Subcutaneous adipose tissue (tissue), 4 donors: ENCODE results near the gene PLK2. TPM values are rescaled to one million over a fixed set of nuclear protein-coding genes. Genes with fewer than 3 reads are reported as not detected.

ENCODE experiments used
- total RNA-seq, 4 donors: library from RNA; depleted of rRNA; stranded (reverse); fragments of >200 nt; gene quantifications; one replicate each; pipeline ENCODE4 v1.1.0, GENCODE V29; 2016
- TF ChIP-seq, protein P1 (sequence below): fragments of 450-650 bp; IDR thresholded peaks from one replicate; pipeline ENCODE4 v1.5.1; 2016; ENCODE audit warnings: low read depth, mild to moderate bottlenecking, control low read depth, antibody characterized with exemption, moderate library complexity

PLK2 gene
- total RNA-seq, 4 donors from 2014 or later = 21.6 to 40.3 (median 33.9) TPM

DNA sequence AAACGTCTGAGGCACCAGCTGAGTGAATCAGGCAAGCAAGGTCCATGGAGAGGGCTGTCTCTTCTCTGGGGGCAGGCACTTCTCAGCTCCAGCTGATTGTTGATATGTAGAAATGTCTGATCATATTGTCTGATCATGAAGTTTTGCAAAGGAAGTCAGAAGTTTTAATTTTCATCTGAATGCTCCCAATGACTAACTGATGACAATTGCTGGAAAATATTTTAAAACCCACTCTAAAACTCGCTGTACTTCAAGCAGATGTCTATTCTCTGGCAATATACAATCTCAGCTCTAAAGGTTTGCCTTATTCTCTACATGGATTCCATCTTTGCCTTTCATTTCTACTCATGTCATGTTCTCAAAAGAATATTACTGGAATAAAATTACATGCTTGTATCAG is 12.7 kb downstream of the PLK2 start:
- TF ChIP-seq, protein P1, sequence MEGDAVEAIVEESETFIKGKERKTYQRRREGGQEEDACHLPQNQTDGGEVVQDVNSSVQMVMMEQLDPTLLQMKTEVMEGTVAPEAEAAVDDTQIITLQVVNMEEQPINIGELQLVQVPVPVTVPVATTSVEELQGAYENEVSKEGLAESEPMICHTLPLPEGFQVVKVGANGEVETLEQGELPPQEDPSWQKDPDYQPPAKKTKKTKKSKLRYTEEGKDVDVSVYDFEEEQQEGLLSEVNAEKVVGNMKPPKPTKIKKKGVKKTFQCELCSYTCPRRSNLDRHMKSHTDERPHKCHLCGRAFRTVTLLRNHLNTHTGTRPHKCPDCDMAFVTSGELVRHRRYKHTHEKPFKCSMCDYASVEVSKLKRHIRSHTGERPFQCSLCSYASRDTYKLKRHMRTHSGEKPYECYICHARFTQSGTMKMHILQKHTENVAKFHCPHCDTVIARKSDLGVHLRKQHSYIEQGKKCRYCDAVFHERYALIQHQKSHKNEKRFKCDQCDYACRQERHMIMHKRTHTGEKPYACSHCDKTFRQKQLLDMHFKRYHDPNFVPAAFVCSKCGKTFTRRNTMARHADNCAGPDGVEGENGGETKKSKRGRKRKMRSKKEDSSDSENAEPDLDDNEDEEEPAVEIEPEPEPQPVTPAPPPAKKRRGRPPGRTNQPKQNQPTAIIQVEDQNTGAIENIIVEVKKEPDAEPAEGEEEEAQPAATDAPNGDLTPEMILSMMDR = no peak

DNA sequence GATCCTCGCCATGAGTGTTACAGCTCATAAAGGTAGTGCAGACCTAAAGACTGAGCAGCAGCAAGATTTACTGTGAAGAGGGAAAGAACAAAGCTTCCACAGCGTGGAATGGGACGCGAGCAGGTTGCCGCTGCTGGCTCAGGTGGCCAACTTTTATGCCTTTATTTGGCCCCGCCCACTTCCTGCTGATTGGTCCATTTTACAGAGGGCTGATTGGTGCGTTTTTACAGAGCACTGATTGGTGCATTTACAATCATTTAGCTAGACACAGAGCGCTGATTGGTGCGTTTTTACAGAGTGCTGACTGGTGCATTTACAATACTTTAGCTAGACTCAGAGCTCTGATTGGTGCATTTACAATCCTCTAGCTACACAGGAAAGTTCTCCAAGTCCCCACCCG is 13.9 kb downstream of the PLK2 start:
- TF ChIP-seq, protein P1 = no peak

DNA sequence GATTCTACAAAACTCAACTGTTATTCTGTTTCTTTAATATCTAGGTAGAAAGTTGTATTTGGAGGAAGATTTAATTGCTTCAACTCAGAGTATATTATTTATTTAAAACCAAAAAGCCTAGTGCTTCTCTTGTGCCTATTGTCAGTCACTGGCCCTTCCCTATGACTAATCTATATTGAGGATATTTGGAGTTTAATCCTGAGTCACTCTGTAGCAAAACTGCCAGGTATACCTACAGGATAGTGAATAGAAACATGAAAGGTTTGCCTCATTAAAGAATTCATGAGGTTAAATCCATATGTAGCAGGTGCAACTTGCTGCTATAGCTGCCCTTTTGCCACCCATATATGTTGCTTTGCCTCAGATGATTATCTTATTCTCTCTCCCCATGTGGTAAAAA is 15.1 kb downstream of the PLK2 start:
- TF ChIP-seq, protein P1 = no peak

GRCh38 chr5:58440901-58441460 is 18.9 kb downstream of the PLK2 start:
- TF ChIP-seq, protein P1 = no peak

DNA sequence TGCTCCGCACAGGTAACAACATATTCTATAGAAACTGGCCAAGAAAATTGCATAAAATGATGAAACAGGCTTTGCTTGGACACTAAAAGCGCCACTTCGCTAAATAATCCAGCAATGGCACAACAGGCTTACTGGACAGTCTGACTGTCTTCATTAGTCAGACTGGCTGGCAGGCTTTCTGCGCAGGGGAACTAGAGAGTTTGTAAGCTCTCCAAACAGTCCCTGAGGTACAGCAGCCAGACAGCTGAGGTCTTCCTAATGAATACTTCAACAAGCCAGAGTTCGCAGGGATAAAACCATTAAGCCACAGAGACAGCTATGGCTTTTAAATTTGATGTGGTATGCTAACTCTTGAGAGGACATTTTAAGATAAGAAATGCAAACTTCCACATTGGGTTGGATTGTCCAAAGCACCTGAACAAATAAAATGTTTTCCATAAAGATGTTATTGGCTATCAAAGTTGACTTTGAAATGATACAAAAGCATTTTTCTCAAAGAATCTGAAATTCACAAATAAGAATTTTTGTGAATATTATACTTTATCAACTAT is 20.7 kb downstream of the PLK2 start:
- TF ChIP-seq, protein P1 = no peak

DNA sequence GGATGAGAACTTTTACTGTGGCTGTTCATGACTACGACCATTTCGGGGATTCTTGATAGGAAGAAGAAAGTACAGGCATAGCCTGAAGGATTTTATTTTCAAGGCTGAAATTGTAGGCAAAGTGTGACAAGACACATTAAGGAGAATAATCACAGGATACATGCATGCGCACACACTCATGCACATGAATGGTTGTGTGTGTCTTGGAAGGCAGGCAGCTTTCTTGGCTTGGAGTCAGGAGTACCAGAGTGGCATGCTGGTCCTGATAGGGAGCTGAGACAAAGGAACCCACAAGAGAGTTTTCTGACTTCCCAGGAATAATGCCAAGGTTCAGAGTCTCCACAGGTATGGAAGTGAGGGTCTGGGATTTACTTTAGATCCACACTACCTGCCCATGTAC is 22.2 kb downstream of the PLK2 start:
- TF ChIP-seq, protein P1 = no peak

- TF ChIP-seq, protein P1 = no peak
These were observed 28.1 kb downstream of the PLK2 start for GRCh38 chr5:58431832-58432231.
